Keratinocyte (primary cell): ENCODE data around the gene KLF7.

Source experiments
- CTCF ChIP-seq, 3 experiments: IDR thresholded peaks in 1 of 3; conservative IDR thresholded peaks in 1 of 3; optimal IDR thresholded peaks in 1 of 3; 2 replicates in 2 of 3; 3 replicates in 1 of 3; pipeline versions ENCODE3 to v1.5.1; 2011; ENCODE audit warnings: low read length in 3 of 3, mild to moderate bottlenecking in 3 of 3, moderate library complexity in 2 of 3, control low read depth in 1 of 3, inconsistent platforms in 1 of 3; ENCODE audit not compliant: insufficient read depth in 2 of 3; ENCODE audit errors: extremely low read depth in 1 of 3
- EZH2 ChIP-seq: IDR thresholded peaks from one replicate; pipeline ENCODE4 v1.6.1; 2012; ENCODE audit warnings: inconsistent platforms, mild to moderate bottlenecking, low read length, moderate library complexity

- TF ChIP-seq CTCF (optimal IDR thresholded peaks at IDR 0.05 in 1 of 3, IDR thresholded peaks at IDR 0.05 in 1 of 3, conservative IDR thresholded peaks at IDR 0.05 in 1 of 3; ENCODE audit: extremely low read depth in 1 of 3, insufficient read depth in 2 of 3, low read length in 3 of 3): no peak
- no peak for TF ChIP-seq EZH2
Observed at GRCh38 chr2:207156451-207157161, 9.1 kb downstream of the KLF7 start.
